ENCODE measurements around the gene ADAM22.

The ADAM22 gene

DNA sequence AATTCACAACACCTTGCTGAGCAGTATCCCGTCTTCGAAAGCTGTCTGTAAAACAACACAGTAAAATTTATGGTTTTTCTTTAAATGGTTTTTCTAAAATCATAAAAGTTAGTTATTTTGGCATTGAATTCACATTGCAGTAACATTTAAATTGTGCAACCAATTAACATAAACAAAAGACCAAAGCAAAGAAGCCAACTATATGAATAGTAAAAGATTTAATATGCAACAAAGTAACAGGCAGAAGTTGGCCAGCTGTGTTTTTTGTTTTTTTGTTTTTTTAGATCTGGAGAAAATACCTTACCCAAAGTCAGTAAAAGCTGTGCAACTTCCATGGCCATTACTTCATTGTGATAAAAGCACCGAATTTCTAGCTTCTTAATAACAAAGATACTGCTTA, 274.5 kb downstream of the ADAM22 start:
- no peak for DNase-seq (ENCODE audit: low read depth in 2 of 3, low spot score in 1 of 3)

GRCh38 chr7:88212918-88213317, 278.9 kb downstream of the ADAM22 start:
- no peak for DNase-seq (ENCODE audit: low read depth in 2 of 3, low spot score in 1 of 3)

DNA sequence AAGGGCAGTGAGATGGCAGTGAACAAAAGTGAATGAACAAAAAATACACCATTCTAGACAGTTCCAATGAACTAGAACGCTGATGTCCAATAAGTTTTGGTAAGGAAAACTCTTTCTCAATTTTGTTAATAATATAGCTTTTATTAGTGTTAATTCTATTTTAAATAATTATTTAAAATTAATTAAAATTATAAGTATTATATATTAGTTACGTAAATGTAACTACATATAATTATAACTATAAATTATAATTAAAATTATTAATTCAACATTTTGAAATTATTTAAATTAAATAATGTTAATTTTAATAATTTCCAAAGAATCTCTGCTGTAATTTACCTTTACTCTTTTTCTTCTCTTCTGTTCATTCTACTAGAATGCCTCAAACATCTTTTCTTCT, 280.4 kb downstream of the ADAM22 start:
- no peak for DNase-seq (ENCODE audit: low read depth in 2 of 3, low spot score in 1 of 3)

DNA sequence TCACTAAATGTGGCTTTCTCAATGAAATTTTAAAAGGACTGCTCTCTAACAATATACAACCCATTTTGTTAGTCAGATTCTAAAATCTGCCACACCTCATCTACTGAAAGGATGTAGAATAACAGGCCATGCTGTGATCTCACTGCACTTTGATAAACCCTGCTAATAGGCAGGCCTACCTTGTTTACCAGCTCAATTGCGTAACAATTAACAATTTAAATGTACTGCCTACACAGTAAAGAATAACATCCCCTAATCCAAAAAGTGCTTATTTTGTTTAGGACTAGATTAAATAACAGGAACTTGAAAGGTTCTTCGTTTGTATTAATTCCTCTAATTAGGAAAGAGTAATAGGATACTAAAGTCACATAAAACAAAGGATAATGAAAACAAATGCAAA, 281.2 kb downstream of the ADAM22 start:
- no peak for DNase-seq (ENCODE audit: low read depth in 2 of 3, low spot score in 1 of 3)

GRCh38 chr7:88216276-88216675, 282.2 kb downstream of the ADAM22 start:
- no peak for DNase-seq (ENCODE audit: low read depth in 2 of 3, low spot score in 1 of 3)

DNA sequence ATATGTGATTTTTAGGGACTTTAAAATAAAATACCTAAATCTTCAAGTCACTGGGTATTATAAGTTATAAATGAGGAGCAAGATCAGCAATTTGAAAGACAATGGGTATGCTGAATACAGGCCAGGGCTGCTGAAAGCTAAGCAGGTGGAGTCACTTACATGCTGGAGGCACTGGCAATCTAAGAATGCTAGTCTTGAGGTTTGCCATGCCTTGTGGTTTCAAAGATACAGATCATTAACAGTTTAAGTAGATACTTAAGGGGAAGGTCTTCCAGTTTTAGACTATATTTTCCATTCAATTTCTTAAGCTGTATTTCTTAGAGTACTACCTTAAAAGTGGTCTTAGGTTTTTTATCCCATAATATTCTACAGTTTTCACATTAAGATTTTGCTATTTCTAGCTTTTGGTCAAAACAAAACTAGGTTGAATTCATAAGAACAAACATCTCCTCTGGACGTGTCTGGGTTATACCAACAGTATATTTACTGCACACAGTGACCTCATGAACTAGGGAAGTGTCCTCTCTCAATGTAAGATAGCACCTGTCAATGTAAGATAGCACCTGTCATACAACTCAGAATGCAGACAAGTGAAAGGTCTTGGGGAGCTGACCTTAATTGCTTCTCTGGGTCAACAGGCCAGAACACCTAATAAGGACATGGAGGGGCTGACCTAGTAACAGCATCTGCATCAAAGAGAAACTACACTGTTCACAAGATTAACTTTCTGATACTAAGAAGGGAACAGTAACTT, 283.8 kb downstream of the ADAM22 start:
- DNase-seq (ENCODE audit: low read depth in 2 of 3, low spot score in 1 of 3): no peak

GRCh38 chr7:88218429-88218745, 284.3 kb downstream of the ADAM22 start:
- no peak for DNase-seq (ENCODE audit: low read depth in 2 of 3, low spot score in 1 of 3)

DNA sequence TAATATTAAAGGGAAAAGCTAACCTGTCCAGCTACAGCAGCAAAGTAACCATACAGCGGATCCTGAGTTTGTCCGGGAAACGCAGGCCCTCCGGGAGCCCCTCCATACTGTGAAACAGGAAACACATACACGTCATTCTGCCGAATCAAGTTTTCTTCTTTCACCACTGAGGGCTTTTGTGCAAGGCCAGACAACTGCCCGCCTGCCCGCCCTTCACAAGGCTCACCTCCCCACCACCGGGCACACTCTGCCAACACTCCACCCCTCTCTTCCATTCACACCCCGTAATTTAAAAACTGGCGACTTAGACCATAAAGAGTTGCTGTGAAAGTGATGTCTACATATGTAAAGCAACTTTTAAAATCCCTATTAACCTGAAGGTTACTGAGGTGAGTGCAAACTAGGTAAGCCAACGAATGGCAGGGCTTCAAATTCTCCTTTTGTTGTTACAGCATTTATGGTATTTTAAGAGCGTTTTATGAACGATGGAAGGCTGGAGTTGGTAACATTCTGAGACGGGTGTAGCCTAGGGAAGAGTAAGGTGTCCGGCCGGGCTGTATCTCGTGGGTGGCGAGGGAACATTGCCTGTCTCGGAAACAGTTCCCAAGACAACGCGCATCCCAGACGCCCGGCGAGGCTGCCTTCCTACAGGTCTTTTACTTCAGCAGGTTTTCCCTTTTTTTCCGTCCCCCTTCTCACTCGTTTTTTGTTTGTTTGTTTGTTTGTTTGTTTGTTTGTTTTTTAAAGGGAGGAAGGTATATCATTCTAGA, 285.0 kb downstream of the ADAM22 start:
- DNase-seq (ENCODE audit: low read depth in 2 of 3, low spot score in 1 of 3): peak in 1 of 3 donors; percentile 15

- peak; percentile 78 to 86 (median 79) for DNase-seq (ENCODE audit: low read depth in 2 of 3, low spot score in 1 of 3)
These were observed 286.0 kb downstream of the ADAM22 start, which contains the start of gene SRI for GRCh38 chr7:88219781-88220747. Gene SRI, minus strand, starts transcription at chr7:88220038. Its CDS starts 12 bp downstream, at chr7:88220026.

GRCh38 chr7:88223265-88223664, 289.2 kb downstream of the ADAM22 start:
- no peak for DNase-seq (ENCODE audit: low read depth in 2 of 3, low spot score in 1 of 3)

DNA sequence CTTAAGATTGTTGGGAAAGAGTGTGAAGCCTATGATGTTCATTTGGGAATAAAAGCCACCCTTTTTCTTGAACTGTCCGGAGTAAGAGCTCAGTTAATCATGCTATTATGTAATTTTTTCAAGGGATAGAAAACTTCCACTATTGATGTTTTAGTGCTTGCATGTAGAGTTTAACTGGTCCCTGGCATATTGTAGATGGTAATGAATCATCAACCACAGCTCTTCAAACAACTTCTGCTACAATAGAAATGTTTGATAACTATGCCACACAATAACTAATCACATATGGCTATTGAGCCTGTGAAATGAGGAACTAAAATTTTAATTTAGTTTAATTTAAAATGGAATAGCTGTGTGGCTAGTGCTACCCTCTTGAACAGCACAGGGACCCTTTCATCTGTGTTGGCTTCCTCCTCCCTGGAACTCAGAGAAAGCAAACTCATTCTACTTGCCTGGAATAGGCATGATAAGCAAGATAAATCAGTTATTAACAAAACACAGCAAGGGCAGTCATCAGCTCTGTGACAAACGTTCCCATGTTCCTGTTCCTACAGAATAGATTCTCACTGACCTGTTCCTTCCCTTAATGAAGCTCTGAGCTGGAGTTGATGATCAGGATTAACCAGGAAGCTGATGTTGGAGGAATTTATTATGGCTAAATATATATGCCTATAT, 290.7 kb downstream of the ADAM22 start:
- no peak for DNase-seq (ENCODE audit: low read depth in 2 of 3, low spot score in 1 of 3)

GRCh38 chr7:88226201-88226600, 292.1 kb downstream of the ADAM22 start:
- DNase-seq (ENCODE audit: low read depth in 2 of 3, low spot score in 1 of 3): no peak

- DNase-seq (ENCODE audit: low read depth in 2 of 3, low spot score in 1 of 3): no peak
These were observed 292.9 kb downstream of the ADAM22 start for GRCh38 chr7:88226886-88227516.

GRCh38 chr7:88229302-88229995, 295.4 kb downstream of the ADAM22 start:
- DNase-seq (ENCODE audit: low read depth in 2 of 3, low spot score in 1 of 3): no peak

DNA sequence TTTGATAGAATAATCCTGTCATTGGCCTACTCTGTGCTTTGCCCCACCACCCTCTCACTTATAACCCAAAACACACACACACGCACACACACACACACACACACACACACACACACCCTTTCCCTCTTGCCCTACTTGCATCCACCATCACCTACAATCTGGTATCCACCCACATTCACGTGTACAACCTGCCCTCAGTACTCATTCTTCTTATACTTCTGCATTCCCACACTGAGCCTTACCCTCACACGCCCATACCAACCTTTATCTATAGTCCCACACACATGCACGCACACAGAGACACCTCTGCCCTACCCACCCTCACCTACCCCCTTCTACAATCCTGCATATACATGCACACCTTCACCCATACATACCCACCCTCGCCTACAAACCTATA, 296.6 kb downstream of the ADAM22 start:
- DNase-seq (ENCODE audit: low read depth in 2 of 3, low spot score in 1 of 3): no peak

- DNase-seq (ENCODE audit: low read depth in 2 of 3, low spot score in 1 of 3): no peak
These were observed 299.8 kb downstream of the ADAM22 start for GRCh38 chr7:88233828-88234227.

DNA sequence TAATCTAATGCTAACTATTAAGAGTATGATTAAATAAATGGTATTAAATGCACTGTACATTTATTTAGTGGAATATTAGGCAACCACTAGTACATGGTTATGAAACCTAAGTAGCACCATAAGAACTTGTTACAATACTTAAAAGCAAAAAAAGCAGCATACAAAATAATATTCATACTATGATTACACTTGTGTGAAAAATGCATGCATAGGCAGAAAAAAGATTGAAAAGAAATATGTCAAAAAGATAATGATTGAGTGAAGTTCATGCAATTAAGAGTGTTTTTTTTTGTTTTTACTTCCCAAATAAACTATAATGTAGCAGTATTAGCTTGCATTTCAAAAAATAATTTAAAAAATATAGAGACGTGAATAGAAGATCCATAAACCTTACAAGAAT, 305.8 kb downstream of the ADAM22 start:
- no peak for DNase-seq (ENCODE audit: low read depth in 2 of 3, low spot score in 1 of 3)

DNA sequence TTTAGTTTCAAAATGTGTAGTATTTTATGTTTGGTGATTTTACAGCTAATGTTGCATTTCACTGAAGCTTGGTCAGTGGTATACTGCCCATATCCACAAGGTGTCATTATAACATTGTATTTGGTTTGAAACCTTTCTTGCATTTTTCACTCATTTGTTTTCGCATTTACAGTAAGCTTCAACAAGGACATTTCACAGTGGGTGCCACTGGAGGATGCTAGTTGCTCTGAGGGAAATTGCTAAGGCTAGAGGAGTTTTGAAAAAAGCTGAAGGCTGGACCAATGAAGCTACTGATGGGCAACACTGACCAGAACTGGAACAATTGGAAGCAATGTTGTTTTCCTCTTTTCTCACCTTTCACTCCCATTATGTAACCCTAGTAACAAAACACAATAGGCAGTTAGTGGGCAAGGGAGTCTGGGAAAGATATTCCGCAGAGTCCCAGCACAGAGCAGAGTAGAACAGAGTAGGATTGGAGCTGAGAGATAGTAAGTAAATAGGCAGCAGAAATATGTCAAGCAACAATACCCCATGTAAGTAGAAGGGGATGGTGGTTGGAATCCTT, 309.4 kb downstream of the ADAM22 start:
- DNase-seq (ENCODE audit: low read depth in 2 of 3, low spot score in 1 of 3): no peak

GRCh38 chr7:88244258-88244657, 310.2 kb downstream of the ADAM22 start:
- DNase-seq (ENCODE audit: low read depth in 2 of 3, low spot score in 1 of 3): no peak
